SU-DHL-6 (cell line): ENCODE data around the gene FCHSD1.

Experiments used
- EZH2phosphoT487 ChIP-seq: fragments of 200-600 bp; sonication (generic), shearing (Covaris generic); conservative IDR thresholded peaks from 2 replicates; pipeline ENCODE4 v1.6.1; 2018; ENCODE audit warnings: mild to moderate bottlenecking, antibody characterized with exemption, low read length, moderate library complexity, mixed read lengths
- TF ChIP-seq, protein P1 (sequence below): fragments of 200-600 bp; sonication (generic); IDR thresholded peaks from one replicate; pipeline ENCODE4 v1.5.1; 2017; ENCODE audit warnings: antibody characterized with exemption, mild to moderate bottlenecking, low read length, moderate library complexity; ENCODE audit not compliant: insufficient read depth, poor library complexity, severe bottlenecking

- no peak for TF ChIP-seq EZH2phosphoT487
- TF ChIP-seq, protein P1, sequence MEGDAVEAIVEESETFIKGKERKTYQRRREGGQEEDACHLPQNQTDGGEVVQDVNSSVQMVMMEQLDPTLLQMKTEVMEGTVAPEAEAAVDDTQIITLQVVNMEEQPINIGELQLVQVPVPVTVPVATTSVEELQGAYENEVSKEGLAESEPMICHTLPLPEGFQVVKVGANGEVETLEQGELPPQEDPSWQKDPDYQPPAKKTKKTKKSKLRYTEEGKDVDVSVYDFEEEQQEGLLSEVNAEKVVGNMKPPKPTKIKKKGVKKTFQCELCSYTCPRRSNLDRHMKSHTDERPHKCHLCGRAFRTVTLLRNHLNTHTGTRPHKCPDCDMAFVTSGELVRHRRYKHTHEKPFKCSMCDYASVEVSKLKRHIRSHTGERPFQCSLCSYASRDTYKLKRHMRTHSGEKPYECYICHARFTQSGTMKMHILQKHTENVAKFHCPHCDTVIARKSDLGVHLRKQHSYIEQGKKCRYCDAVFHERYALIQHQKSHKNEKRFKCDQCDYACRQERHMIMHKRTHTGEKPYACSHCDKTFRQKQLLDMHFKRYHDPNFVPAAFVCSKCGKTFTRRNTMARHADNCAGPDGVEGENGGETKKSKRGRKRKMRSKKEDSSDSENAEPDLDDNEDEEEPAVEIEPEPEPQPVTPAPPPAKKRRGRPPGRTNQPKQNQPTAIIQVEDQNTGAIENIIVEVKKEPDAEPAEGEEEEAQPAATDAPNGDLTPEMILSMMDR = no peak
These were observed 43.3 kb upstream of the FCHSD1 start for GRCh38 chr5:141694479-141694878.
